PFSK-1 (cell line): Measurements from ENCODE around the gene DGKI.

ENCODE experiments used
- FOXP2 ChIP-seq: optimal IDR thresholded peaks from 2 replicates; pipeline ENCODE3; 2011; ENCODE audit warnings: borderline replicate concordance, control low read depth, inconsistent platforms; ENCODE audit not compliant: insufficient read depth; ENCODE audit errors: extremely low read length, extremely low read depth
- POLR2AphosphoS5 ChIP-seq: IDR thresholded peaks from 2 replicates; pipeline ENCODE4 v1.6.1; 2012; ENCODE audit warnings: low read depth, mild to moderate bottlenecking, control low read depth, low read length, moderate library complexity
- REST ChIP-seq, 2 experiments: IDR thresholded peaks; 2 replicates each; pipeline versions ENCODE4 v1.6.1 to v1.8.0; 2011 to 2012; ENCODE audit warnings: low read depth in 2 of 2, low read length in 2 of 2, control low read depth in 1 of 2, inconsistent platforms in 1 of 2, mild to moderate bottlenecking in 1 of 2, moderate library complexity in 1 of 2; ENCODE audit not compliant: insufficient read depth in 1 of 2
- SIN3A ChIP-seq: IDR thresholded peaks from 2 replicates; pipeline ENCODE4 v1.6.1; 2012; ENCODE audit warnings: mild to moderate bottlenecking, low read length, moderate library complexity, borderline replicate concordance; ENCODE audit not compliant: insufficient read depth
- TAF1 ChIP-seq: IDR thresholded peaks from 2 replicates; pipeline ENCODE4 v1.6.1; 2012; ENCODE audit warnings: low read length, control low read depth, borderline replicate concordance; ENCODE audit not compliant: insufficient read depth

DNA sequence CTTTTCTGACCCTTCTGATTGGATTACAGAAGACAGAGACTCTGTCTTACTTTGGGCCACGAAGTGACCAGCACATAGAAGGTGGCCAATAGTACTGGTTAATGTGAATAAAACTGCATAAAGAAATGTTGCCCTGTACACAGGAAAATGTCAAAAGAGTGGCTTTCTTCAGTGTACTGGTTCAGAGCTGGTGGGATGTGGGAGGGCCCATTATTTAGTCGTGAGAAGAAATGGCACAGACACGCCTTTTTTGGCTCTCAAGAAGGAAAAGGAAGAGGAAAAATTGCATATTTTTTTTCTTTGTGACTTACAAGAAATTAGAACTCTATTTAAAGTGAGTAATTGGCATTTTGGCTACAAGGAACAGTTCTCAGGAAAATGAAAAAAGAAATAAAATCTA lies 129.7 kb downstream of the DGKI start:
- TF ChIP-seq POLR2AphosphoS5 (no peak), SIN3A (no peak), TAF1 (no peak), REST (IDR thresholded peaks at IDR 0.05; ENCODE audit: insufficient read depth in 1 of 2, low read depth in 2 of 2, low read length in 2 of 2) (no peak), FOXP2 (no peak)
